WTC11 (cell line): ENCODE measurements around the gene FABP1. TPM values are rescaled to one million over a fixed set of nuclear protein-coding genes. Genes with fewer than 3 reads are reported as not detected.

ENCODE experiments used
- ATAC-seq: fragments of 200-7000 bp; cut with Tn5 transposase; 2 replicates; pipeline ENCODE4 v1.10.0; 2021; ENCODE audit warnings: mild to moderate bottlenecking, moderate library complexity
- CTCF ChIA-PET: fragments of 300-600 bp; sonication (Branson Sonifier 250); formaldehyde crosslinking; loops from one replicate; lab custom pipeline; 2021; ENCODE audit warnings: antibody characterized with exemption; lab: Charles Lee
- POLR2A ChIA-PET: fragments of 350-600 bp; sonication (Branson Sonifier 250); formaldehyde crosslinking; loops from one replicate; lab custom pipeline; 2021; ENCODE audit warnings: antibody characterized with exemption; lab: Charles Lee
- DNase-seq: peaks from one replicate; pipeline ENCODE4 v3.0.0; 2021; ENCODE audit warnings: low spot score
- H3K27ac Mint-ChIP-seq: 2 replicates; pipeline ENCODE4 v1.8.0; 2021; ENCODE audit warnings: mixed read lengths
- H3K27me3 Mint-ChIP-seq: 2 replicates; pipeline ENCODE4 v1.8.0; 2021; ENCODE audit warnings: low read depth, mild to moderate bottlenecking, moderate library complexity, mixed read lengths
- H3K36me3 Mint-ChIP-seq: 2 replicates; pipeline ENCODE4 v1.8.0; 2021; ENCODE audit warnings: mixed read lengths
- H3K4me1 Mint-ChIP-seq: 2 replicates; pipeline ENCODE4 v1.8.0; 2022; ENCODE audit warnings: mixed read lengths
- H3K4me3 Mint-ChIP-seq: 2 replicates; pipeline ENCODE4 v1.8.0; 2021; ENCODE audit warnings: mild to moderate bottlenecking, moderate library complexity, mixed read lengths
- H3K9me3 Mint-ChIP-seq: 2 replicates; pipeline ENCODE4 v1.8.0; 2021; ENCODE audit warnings: mixed read lengths
- ATF1 ChIP-seq: sonication (generic); formaldehyde crosslinking; IDR thresholded peaks from 2 replicates; pipeline ENCODE4 v1.8.1; 2023; ENCODE audit warnings: mild to moderate bottlenecking, moderate library complexity, missing genetic modification reagents
- GABPB1 ChIP-seq: sonication (generic); formaldehyde crosslinking; IDR thresholded peaks from 2 replicates; pipeline ENCODE4 v1.8.1; 2023; ENCODE audit warnings: mild to moderate bottlenecking, missing genetic modification reagents
- NFATC4 ChIP-seq: fragments of 250-450 bp; sonication (Bioruptor Pico); IDR thresholded peaks from 2 replicates; pipeline ENCODE4 v1.9.0; 2021; ENCODE audit warnings: mild to moderate bottlenecking
- PRRX2 ChIP-seq: fragments of 250-450 bp; sonication (Bioruptor Pico); IDR thresholded peaks from 2 replicates; pipeline ENCODE4 v1.8.0; 2021; ENCODE audit warnings: mild to moderate bottlenecking
- SMAD3 ChIP-seq: sonication (generic); formaldehyde crosslinking; IDR thresholded peaks from 2 replicates; pipeline ENCODE4 v1.8.0; 2022; ENCODE audit warnings: missing genetic modification reagents, mild to moderate bottlenecking, borderline replicate concordance
- ZNF121 ChIP-seq: sonication (generic); formaldehyde crosslinking; IDR thresholded peaks from 2 replicates; pipeline ENCODE4 v1.8.0; 2023; ENCODE audit warnings: missing genetic modification reagents
- ZNF263 ChIP-seq: sonication (generic); formaldehyde crosslinking; IDR thresholded peaks from 2 replicates; pipeline ENCODE4 v1.8.1; 2022; ENCODE audit warnings: low read depth, mild to moderate bottlenecking, moderate library complexity, missing genetic modification reagents
- total RNA-seq: library from RNA; stranded (reverse); gene quantifications from 3 replicates; pipeline ENCODE4 v1.2.3, GENCODE V29; 2021
- TF ChIP-seq, protein P1 (sequence below): fragments of 250-450 bp; sonication (Bioruptor Pico); IDR thresholded peaks from 2 replicates; pipeline ENCODE4 v1.9.0; 2021; ENCODE audit warnings: mild to moderate bottlenecking
- TF ChIP-seq, protein P2 (sequence below): sonication (generic); formaldehyde crosslinking; IDR thresholded peaks from 2 replicates; pipeline ENCODE4 v1.8.1; 2022; ENCODE audit warnings: missing genetic modification reagents, borderline replicate concordance
- TF ChIP-seq, protein P3 (sequence below): sonication (generic); formaldehyde crosslinking; IDR thresholded peaks from 2 replicates; pipeline ENCODE4 v1.8.1; 2023; ENCODE audit warnings: mild to moderate bottlenecking, missing genetic modification reagents, moderate library complexity
- TF ChIP-seq, protein P4 (sequence below): sonication (generic); formaldehyde crosslinking; IDR thresholded peaks from 2 replicates; pipeline ENCODE4 v1.8.1; 2022; ENCODE audit warnings: low read depth, mild to moderate bottlenecking, moderate library complexity, missing genetic modification reagents, borderline replicate concordance
- TF ChIP-seq, protein P5 (sequence below): sonication (generic); formaldehyde crosslinking; IDR thresholded peaks from 2 replicates; pipeline ENCODE4 v1.8.1; 2022; ENCODE audit warnings: low read depth, missing genetic modification reagents, borderline replicate concordance
- TF ChIP-seq, protein P6 (sequence below): sonication (generic); formaldehyde crosslinking; IDR thresholded peaks from 2 replicates; pipeline ENCODE4 v1.8.0; 2022; ENCODE audit warnings: mild to moderate bottlenecking, missing genetic modification reagents
- TF ChIP-seq, protein P7 (sequence below): fragments of 250-450 bp; sonication (Bioruptor Pico); IDR thresholded peaks from 2 replicates; pipeline ENCODE4 v1.9.0; 2021; ENCODE audit warnings: mild to moderate bottlenecking, borderline replicate concordance
- TF ChIP-seq, protein P8 (sequence below): fragments of 250-450 bp; sonication (Bioruptor Pico); IDR thresholded peaks from 2 replicates; pipeline ENCODE4 v2.1.2; 2022; ENCODE audit warnings: mild to moderate bottlenecking, moderate library complexity

Gene FABP1
- total RNA-seq, 1 experiment from 2014 or later = 0.46 TPM

DNA sequence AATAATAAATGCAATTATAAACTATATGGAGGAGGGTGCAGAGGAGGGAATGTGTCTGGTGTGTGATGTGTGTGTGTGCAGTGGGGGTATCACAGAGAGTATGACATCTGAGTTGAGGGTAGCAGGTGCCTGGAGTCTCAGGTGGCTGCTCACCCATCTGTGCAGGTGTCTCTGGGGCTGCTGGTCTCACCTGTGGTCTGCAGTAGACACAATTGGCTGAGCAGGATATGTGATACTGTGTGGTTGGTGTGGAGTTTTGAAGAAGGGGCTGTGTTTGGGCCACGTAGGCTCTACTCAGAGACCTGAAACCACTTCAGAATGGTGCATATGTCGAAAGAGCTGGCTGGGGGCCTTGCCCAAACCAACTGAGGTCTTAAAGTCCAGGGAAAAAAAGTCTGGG lies 17.0 kb downstream of the FABP1 start:
- ChIA-PET CTCF (interaction anchor here (5.0 kb wide), 1 partner anchor 50 kb away, joined by 22 read pairs; no protein-coding TSS in a partner anchor), POLR2A (no interaction called here)
- no peaks in the 10 kb centered on the region for H3K4me1 Mint-ChIP-seq
- ATAC-seq (no peak), DNase-seq (no peak)
- H3K27ac Mint-ChIP-seq = no peak overlapping the region
- peaks cover 10% of the 10 kb centered on the region for H3K9me3 Mint-ChIP-seq
- H3K36me3 Mint-ChIP-seq = peaks cover 4% of the 10 kb centered on the region; the same call in 1 of the 2 replicates
- no peak for TF ChIP-seq NFATC4 (CRISPR knock-in tag)
- TF ChIP-seq SMAD3 (CRISPR knock-in tag) = no peak
- TF ChIP-seq, protein P1, sequence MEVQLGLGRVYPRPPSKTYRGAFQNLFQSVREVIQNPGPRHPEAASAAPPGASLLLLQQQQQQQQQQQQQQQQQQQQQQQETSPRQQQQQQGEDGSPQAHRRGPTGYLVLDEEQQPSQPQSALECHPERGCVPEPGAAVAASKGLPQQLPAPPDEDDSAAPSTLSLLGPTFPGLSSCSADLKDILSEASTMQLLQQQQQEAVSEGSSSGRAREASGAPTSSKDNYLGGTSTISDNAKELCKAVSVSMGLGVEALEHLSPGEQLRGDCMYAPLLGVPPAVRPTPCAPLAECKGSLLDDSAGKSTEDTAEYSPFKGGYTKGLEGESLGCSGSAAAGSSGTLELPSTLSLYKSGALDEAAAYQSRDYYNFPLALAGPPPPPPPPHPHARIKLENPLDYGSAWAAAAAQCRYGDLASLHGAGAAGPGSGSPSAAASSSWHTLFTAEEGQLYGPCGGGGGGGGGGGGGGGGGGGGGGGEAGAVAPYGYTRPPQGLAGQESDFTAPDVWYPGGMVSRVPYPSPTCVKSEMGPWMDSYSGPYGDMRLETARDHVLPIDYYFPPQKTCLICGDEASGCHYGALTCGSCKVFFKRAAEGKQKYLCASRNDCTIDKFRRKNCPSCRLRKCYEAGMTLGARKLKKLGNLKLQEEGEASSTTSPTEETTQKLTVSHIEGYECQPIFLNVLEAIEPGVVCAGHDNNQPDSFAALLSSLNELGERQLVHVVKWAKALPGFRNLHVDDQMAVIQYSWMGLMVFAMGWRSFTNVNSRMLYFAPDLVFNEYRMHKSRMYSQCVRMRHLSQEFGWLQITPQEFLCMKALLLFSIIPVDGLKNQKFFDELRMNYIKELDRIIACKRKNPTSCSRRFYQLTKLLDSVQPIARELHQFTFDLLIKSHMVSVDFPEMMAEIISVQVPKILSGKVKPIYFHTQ = no peak
- no peak for TF ChIP-seq ZNF263
- TF ChIP-seq, protein P2, sequence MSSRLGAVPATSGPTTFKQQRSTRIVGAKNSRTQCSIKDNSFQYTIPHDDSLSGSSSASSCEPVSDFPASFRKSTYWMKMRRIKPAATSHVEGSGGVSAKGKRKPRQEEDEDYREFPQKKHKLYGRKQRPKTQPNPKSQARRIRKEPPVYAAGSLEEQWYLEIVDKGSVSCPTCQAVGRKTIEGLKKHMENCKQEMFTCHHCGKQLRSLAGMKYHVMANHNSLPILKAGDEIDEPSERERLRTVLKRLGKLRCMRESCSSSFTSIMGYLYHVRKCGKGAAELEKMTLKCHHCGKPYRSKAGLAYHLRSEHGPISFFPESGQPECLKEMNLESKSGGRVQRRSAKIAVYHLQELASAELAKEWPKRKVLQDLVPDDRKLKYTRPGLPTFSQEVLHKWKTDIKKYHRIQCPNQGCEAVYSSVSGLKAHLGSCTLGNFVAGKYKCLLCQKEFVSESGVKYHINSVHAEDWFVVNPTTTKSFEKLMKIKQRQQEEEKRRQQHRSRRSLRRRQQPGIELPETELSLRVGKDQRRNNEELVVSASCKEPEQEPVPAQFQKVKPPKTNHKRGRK (CRISPR knock-in tag) = no peak
- no peak for TF ChIP-seq ZNF121 (CRISPR knock-in tag)
- TF ChIP-seq ATF1 (CRISPR knock-in tag) = no peak
- TF ChIP-seq GABPB1 (CRISPR knock-in tag) = no peak
- TF ChIP-seq, protein P3, sequence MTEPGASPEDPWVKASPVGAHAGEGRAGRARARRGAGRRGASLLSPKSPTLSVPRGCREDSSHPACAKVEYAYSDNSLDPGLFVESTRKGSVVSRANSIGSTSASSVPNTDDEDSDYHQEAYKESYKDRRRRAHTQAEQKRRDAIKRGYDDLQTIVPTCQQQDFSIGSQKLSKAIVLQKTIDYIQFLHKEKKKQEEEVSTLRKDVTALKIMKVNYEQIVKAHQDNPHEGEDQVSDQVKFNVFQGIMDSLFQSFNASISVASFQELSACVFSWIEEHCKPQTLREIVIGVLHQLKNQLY = no peak
- no peak for TF ChIP-seq PRRX2 (CRISPR knock-in tag)
- TF ChIP-seq, protein P4, sequence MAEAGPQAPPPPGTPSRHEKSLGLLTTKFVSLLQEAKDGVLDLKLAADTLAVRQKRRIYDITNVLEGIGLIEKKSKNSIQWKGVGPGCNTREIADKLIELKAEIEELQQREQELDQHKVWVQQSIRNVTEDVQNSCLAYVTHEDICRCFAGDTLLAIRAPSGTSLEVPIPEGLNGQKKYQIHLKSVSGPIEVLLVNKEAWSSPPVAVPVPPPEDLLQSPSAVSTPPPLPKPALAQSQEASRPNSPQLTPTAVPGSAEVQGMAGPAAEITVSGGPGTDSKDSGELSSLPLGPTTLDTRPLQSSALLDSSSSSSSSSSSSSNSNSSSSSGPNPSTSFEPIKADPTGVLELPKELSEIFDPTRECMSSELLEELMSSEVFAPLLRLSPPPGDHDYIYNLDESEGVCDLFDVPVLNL = no peak
- TF ChIP-seq, protein P5, sequence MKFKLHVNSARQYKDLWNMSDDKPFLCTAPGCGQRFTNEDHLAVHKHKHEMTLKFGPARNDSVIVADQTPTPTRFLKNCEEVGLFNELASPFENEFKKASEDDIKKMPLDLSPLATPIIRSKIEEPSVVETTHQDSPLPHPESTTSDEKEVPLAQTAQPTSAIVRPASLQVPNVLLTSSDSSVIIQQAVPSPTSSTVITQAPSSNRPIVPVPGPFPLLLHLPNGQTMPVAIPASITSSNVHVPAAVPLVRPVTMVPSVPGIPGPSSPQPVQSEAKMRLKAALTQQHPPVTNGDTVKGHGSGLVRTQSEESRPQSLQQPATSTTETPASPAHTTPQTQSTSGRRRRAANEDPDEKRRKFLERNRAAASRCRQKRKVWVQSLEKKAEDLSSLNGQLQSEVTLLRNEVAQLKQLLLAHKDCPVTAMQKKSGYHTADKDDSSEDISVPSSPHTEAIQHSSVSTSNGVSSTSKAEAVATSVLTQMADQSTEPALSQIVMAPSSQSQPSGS (CRISPR knock-in tag) = no peak
- TF ChIP-seq, protein P6, sequence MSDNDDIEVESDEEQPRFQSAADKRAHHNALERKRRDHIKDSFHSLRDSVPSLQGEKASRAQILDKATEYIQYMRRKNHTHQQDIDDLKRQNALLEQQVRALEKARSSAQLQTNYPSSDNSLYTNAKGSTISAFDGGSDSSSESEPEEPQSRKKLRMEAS (CRISPR knock-in tag) = no peak
- H3K27me3 Mint-ChIP-seq = no peaks in the 10 kb centered on the region; the same call in 1 of the 2 replicates
- H3K4me3 Mint-ChIP-seq = no peak overlapping the region

DNA sequence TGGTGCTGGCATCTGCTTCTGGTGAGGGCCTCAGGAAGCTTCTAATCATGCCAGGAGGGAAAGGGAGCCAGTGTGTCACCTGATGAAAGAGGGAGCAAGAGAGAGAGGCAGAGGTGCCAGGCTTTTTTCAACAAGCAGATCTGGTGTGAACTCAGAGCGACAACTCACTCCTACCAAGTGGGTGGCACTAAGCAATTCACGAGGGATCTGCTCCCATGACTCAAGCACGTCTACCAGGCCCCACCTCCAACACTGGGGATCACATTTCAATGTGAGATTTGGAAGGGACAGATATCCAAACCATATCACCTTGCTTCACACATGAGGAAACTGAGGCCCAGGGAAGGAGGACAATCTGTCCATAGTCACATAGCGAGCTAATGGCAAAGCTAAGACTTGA lies 19.1 kb downstream of the FABP1 start:
- Mint-ChIP-seq H3K9me3 (peaks cover 14% of the 10 kb centered on the region), H3K27ac (no peak overlapping the region), H3K4me3 (no peak overlapping the region), H3K4me1 (no peaks in the 10 kb centered on the region), H3K36me3 (peaks cover 4% of the 10 kb centered on the region; the same call in 1 of the 2 replicates), H3K27me3 (peaks cover 4% of the 10 kb centered on the region; the same call in 1 of the 2 replicates)
- TF ChIP-seq GABPB1 (CRISPR knock-in tag) = no peak
- TF ChIP-seq, protein P7, sequence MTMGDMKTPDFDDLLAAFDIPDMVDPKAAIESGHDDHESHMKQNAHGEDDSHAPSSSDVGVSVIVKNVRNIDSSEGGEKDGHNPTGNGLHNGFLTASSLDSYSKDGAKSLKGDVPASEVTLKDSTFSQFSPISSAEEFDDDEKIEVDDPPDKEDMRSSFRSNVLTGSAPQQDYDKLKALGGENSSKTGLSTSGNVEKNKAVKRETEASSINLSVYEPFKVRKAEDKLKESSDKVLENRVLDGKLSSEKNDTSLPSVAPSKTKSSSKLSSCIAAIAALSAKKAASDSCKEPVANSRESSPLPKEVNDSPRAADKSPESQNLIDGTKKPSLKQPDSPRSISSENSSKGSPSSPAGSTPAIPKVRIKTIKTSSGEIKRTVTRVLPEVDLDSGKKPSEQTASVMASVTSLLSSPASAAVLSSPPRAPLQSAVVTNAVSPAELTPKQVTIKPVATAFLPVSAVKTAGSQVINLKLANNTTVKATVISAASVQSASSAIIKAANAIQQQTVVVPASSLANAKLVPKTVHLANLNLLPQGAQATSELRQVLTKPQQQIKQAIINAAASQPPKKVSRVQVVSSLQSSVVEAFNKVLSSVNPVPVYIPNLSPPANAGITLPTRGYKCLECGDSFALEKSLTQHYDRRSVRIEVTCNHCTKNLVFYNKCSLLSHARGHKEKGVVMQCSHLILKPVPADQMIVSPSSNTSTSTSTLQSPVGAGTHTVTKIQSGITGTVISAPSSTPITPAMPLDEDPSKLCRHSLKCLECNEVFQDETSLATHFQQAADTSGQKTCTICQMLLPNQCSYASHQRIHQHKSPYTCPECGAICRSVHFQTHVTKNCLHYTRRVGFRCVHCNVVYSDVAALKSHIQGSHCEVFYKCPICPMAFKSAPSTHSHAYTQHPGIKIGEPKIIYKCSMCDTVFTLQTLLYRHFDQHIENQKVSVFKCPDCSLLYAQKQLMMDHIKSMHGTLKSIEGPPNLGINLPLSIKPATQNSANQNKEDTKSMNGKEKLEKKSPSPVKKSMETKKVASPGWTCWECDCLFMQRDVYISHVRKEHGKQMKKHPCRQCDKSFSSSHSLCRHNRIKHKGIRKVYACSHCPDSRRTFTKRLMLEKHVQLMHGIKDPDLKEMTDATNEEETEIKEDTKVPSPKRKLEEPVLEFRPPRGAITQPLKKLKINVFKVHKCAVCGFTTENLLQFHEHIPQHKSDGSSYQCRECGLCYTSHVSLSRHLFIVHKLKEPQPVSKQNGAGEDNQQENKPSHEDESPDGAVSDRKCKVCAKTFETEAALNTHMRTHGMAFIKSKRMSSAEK (CRISPR knock-in tag) = no peak
- TF ChIP-seq, protein P8, sequence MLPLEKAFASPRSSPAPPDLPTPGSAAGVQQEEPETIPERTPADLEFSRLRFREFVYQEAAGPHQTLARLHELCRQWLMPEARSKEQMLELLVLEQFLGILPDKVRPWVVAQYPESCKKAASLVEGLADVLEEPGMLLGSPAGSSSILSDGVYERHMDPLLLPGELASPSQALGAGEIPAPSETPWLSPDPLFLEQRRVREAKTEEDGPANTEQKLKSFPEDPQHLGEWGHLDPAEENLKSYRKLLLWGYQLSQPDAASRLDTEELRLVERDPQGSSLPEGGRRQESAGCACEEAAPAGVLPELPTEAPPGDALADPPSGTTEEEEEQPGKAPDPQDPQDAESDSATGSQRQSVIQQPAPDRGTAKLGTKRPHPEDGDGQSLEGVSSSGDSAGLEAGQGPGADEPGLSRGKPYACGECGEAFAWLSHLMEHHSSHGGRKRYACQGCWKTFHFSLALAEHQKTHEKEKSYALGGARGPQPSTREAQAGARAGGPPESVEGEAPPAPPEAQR (CRISPR knock-in tag) = no peak
- ATAC-seq (no peak), DNase-seq (no peak)
- ChIA-PET CTCF (interaction anchor here (5.0 kb wide), 1 partner anchor 48 kb away, joined by 22 read pairs; no protein-coding TSS in a partner anchor), POLR2A (no interaction called here)
